HepG2 (cell line): ENCODE measurements around the gene HOXD9. TPM values are rescaled to one million over a fixed set of nuclear protein-coding genes. Genes with fewer than 3 reads are reported as not detected.

Source experiments
- ATAC-seq: fragments of 200-7000 bp; cut with Tn5 transposase; 3 replicates; pipeline ENCODE4 v1.9.1; 2020; ENCODE audit warnings: mild to moderate bottlenecking, moderate library complexity
- BruUV-seq: library from RNA; stranded (reverse); fragments of 400-500 nt; replicated peaks from 2 replicates; lab custom pipeline; 2021; lab: Mats Ljungman, UMichigan
- CTCF ChIA-PET: fragments of 300-600 bp; formaldehyde crosslinking; extraction: SDS; loops from one replicate; lab custom pipeline; 2021; ENCODE audit warnings: low total read pairs, inconsistent platforms, low intra/inter-chr PET ratio; lab: Yijun Ruan, JAX
- POLR2A ChIA-PET: fragments of 350-600 bp; sonication (Branson Sonifier 250); formaldehyde crosslinking; loops from one replicate; lab custom pipeline; 2020; ENCODE audit warnings: antibody characterized with exemption, inconsistent platforms; lab: Yijun Ruan, JAX
- DNase-seq: peaks from one replicate; pipeline ENCODE4 v3.0.0-alpha.2; 2015; ENCODE audit warnings: low spot score
- FAIRE-seq: peaks from 3 replicates; lab custom pipeline; 2011; peaks lifted over from hg19 to GRCh38; lab: Jason Lieb, UNC
- H2AFZ ChIP-seq: one replicate; pipeline ENCODE4 v1.6.1; 2011; ENCODE audit warnings: low read length, inconsistent platforms
- H3K27ac ChIP-seq: fragments of 300-600 bp; 3 replicates; pipeline ENCODE4 v1.8.0; 2011; ENCODE audit warnings: mixed run types, mild to moderate bottlenecking, mixed read lengths, low read length, inconsistent platforms; ENCODE audit not compliant: insufficient read depth; ENCODE audit errors: extremely low read length
- H3K27me3 ChIP-seq, 2 experiments: fragments of 200-600 bp in 1 of 2; 2 replicates in 1 of 2; 3 replicates in 1 of 2; pipeline versions ENCODE4 v1.6.0 to v1.8.0; 2011; ENCODE audit warnings: low read length in 2 of 2, mild to moderate bottlenecking in 2 of 2, moderate library complexity in 2 of 2, inconsistent platforms in 1 of 2; ENCODE audit not compliant: insufficient read depth in 2 of 2, control insufficient read depth in 1 of 2
- H3K36me3 ChIP-seq, 2 experiments: fragments of 200-600 bp in 1 of 2; replicated peaks in 1 of 2; 2 replicates in 1 of 2; 3 replicates in 1 of 2; pipeline versions ENCODE4 v1.5.1 to v1.8.0; 2011; ENCODE audit warnings: low read length in 2 of 2, inconsistent platforms in 1 of 2; ENCODE audit not compliant: insufficient read depth in 2 of 2, control insufficient read depth in 1 of 2
- H3K4me1 ChIP-seq: 2 replicates; pipeline ENCODE4 v1.5.1; 2012; ENCODE audit warnings: low read length, inconsistent platforms; ENCODE audit not compliant: insufficient read depth
- H3K4me2 ChIP-seq: 2 replicates; pipeline ENCODE4 v1.6.0; 2011; ENCODE audit warnings: low read depth, low read length, inconsistent platforms
- H3K4me3 ChIP-seq, 3 experiments: fragments of 200-600 bp in 1 of 3; sonication (generic), shearing (Covaris generic) in 1 of 3; replicated peaks in 1 of 3; 2 replicates each; pipeline ENCODE4 v1.5.1; 2011 to 2016; ENCODE audit warnings: low read length in 3 of 3, inconsistent platforms in 2 of 3, low read depth in 2 of 3, mild to moderate bottlenecking in 2 of 3, control low read depth in 1 of 3, mixed read lengths in 1 of 3; ENCODE audit not compliant: insufficient read depth in 1 of 3
- H3K79me2 ChIP-seq: one replicate; pipeline ENCODE4 v1.6.1; 2011; ENCODE audit warnings: low read length, inconsistent platforms; ENCODE audit not compliant: insufficient read depth
- H3K9ac ChIP-seq: 2 replicates; pipeline ENCODE4 v1.6.0; 2011; ENCODE audit warnings: mild to moderate bottlenecking, low read depth, low read length, inconsistent platforms; ENCODE audit not compliant: insufficient read depth
- H3K9me3 ChIP-seq: 2 replicates; pipeline ENCODE4 v1.5.1; 2012; ENCODE audit warnings: mild to moderate bottlenecking, low read length
- H4K20me1 ChIP-seq: 2 replicates; pipeline ENCODE4 v1.6.0; 2011; ENCODE audit warnings: inconsistent platforms, mild to moderate bottlenecking, low read length, moderate library complexity; ENCODE audit not compliant: insufficient read depth
- ASH2L ChIP-seq: fragments of 300-600, 200-600 bp; sonication (generic); IDR thresholded peaks from 2 replicates; pipeline ENCODE4 v1.7.0; 2017; ENCODE audit warnings: low read depth, mild to moderate bottlenecking, moderate library complexity, mixed read lengths, low read length; ENCODE audit not compliant: insufficient read length
- ETV6 ChIP-seq: sonication (generic); formaldehyde crosslinking; conservative IDR thresholded peaks from 2 replicates; pipeline ENCODE4 v1.4.0; 2020; ENCODE audit warnings: missing genetic modification reagents
- IRF1 ChIP-seq: sonication (generic); formaldehyde crosslinking; IDR thresholded peaks from 2 replicates; pipeline ENCODE4 v1.4.0; 2020; ENCODE audit warnings: low read depth, mild to moderate bottlenecking, missing genetic modification reagents
- IRF9 ChIP-seq: sonication (generic); formaldehyde crosslinking; IDR thresholded peaks from 2 replicates; pipeline ENCODE4 v1.8.0; 2022; ENCODE audit warnings: missing genetic modification reagents, mild to moderate bottlenecking, borderline replicate concordance
- MAFF ChIP-seq: IDR thresholded peaks from 2 replicates; pipeline ENCODE4 v1.6.1; 2011; ENCODE audit warnings: low read depth, low read length, improper control_type of control experiment
- MNT ChIP-seq: fragments of 450-650 bp; IDR thresholded peaks from 2 replicates; pipeline ENCODE4 v1.6.1; 2016
- RFXAP ChIP-seq: sonication (generic); formaldehyde crosslinking; IDR thresholded peaks from 2 replicates; pipeline ENCODE4 v1.4.0; 2020; ENCODE audit warnings: missing genetic modification reagents, borderline replicate concordance
- RXRA ChIP-seq: sonication (generic); formaldehyde crosslinking; IDR thresholded peaks from 2 replicates; pipeline ENCODE4 v1.5.1; 2020; ENCODE audit warnings: missing genetic modification reagents
- SALL1 ChIP-seq: sonication (generic); formaldehyde crosslinking; IDR thresholded peaks from 2 replicates; pipeline ENCODE4 v1.8.0; 2022; ENCODE audit warnings: mild to moderate bottlenecking, missing genetic modification reagents
- ZNF180 ChIP-seq: sonication (generic); formaldehyde crosslinking; IDR thresholded peaks from 2 replicates; pipeline ENCODE4 v1.4.0; 2020; ENCODE audit warnings: low read depth, missing genetic modification reagents, borderline replicate concordance
- ZNF329 ChIP-seq: sonication (generic); formaldehyde crosslinking; IDR thresholded peaks from 2 replicates; pipeline ENCODE4 v1.9.0; 2021; ENCODE audit warnings: low read depth, mild to moderate bottlenecking, missing genetic modification reagents
- ZNF562 ChIP-seq: sonication (generic); formaldehyde crosslinking; IDR thresholded peaks from 2 replicates; pipeline ENCODE4 v1.8.0; 2022; ENCODE audit warnings: missing genetic modification reagents, borderline replicate concordance
- ZNF687 ChIP-seq: sonication (generic); formaldehyde crosslinking; IDR thresholded peaks from 2 replicates; pipeline ENCODE4 v1.5.1; 2020; ENCODE audit warnings: mild to moderate bottlenecking, missing genetic modification reagents, moderate library complexity
- ZNF713 ChIP-seq: sonication (generic); formaldehyde crosslinking; IDR thresholded peaks from 2 replicates; pipeline ENCODE4 v1.4.0; 2020; ENCODE audit warnings: mild to moderate bottlenecking, missing genetic modification reagents
- ZNF792 ChIP-seq: IDR thresholded peaks from 2 replicates; pipeline ENCODE4 v1.6.1; 2016
- WGBS: methylation state at CpG from one replicate; pipeline ENCODE4 v1.1.6; 2017; ENCODE audit warnings: low lambda C conversion rate; 5-methylcytosine and 5-hydroxymethylcytosine counted together
- in situ Hi-C: cut with HindIII; loops from 2 replicates; pipeline ENCODE4 v1.10.0; 2017; ENCODE audit warnings: low pct_unique_long_range_greater_than_20kb; ENCODE audit not compliant: extremely low pct_ligation_motif_present
- intact Hi-C: fragments of 100-400 bp; cut with micrococcal nuclease; formaldehyde crosslinking; loops from one replicate; pipeline ENCODE4 v1.10.0; 2022; ENCODE audit not compliant: unreplicated experiment
- polyA plus RNA-seq, 8 experiments: library from polyadenylated mRNA; depleted of rRNA in 3 of 8; stranded (reverse) in 7 of 8; unstranded in 1 of 8; fragments of >200 nt; fragmentation: Illumina TruSeq in 4 of 8; extraction: Trizol in 4 of 8; gene quantifications; 2 replicates each; pipeline versions ENCODE4 v1.2.1 to v1.2.3, GENCODE V29; 2011 to 2016; ENCODE audit warnings: low read depth in 4 of 8, missing spikeins in 1 of 8, mixed read lengths in 1 of 8; ENCODE audit not compliant: insufficient read depth in 1 of 8
- total RNA-seq, 5 experiments: library from RNA; depleted of rRNA; stranded (reverse); fragments of >200 nt; fragmentation: Illumina TruSeq; extraction: Trizol; gene quantifications; 2 replicates each; pipeline ENCODE4 v1.2.3, GENCODE V29; 2016; ENCODE audit warnings: low read depth in 1 of 5

The HOXD9 gene
- total and polyA plus RNA-seq, 2 of the 13 experiments (the other 11 are each of a cell fraction or from before 2014, with no cell fraction given): not detected

GRCh38 chr2:176148751-176149421 lies 26.4 kb downstream of the HOXD9 start (continued):
- TF ChIP-seq RXRA (CRISPR knock-in tag) (peak; percentile 23; the same call in 1 of the 2 replicates), MAFF (no peak)

GRCh38 chr2:176149481-176149938 lies 27.0 kb downstream of the HOXD9 start:
- Histone ChIP-seq H3K4me2 (peak overlapping the region; percentile 37), H3K79me2 (no peaks in the 10 kb centered on the region), H2AFZ (no peak overlapping the region), H3K4me3 (peak overlapping the region in 1 of 3 experiments; percentile 37; a peak in 1 of 6 replicates), H3K36me3 (no peaks in the 10 kb centered on the region), H3K4me1 (peaks cover 21% of the 10 kb centered on the region), H3K9ac (no peak overlapping the region), H4K20me1 (no peaks in the 10 kb centered on the region), H3K27ac (no peak overlapping the region), H3K27me3 (peaks cover 19 to 91% of the 10 kb centered on the region in 2 experiments), H3K9me3 (no peaks in the 10 kb centered on the region)
- intact Hi-C loops (no loop called here), in situ Hi-C loops (no loop called here)
- WGBS: 15% methylated on average over 22 of the region's 22 CpGs
- ATAC-seq (peak; percentile 62), DNase-seq (no peak), FAIRE-seq (no peak)
- POLR2A ChIA-PET: no interaction called here
- CTCF ChIA-PET: no interaction called here
- no TSS peak for BruUV-seq
- no peak for TF ChIP-seq ETV6 (CRISPR knock-in tag)
- TF ChIP-seq ZNF180 (CRISPR knock-in tag): no peak
- TF ChIP-seq SALL1 (CRISPR knock-in tag): peak; percentile 10; the same call in 1 of the 2 replicates
- TF ChIP-seq RFXAP (CRISPR knock-in tag): no peak
- TF ChIP-seq IRF1 (CRISPR knock-in tag): no peak
- no peak for TF ChIP-seq ZNF562 (CRISPR knock-in tag)
- TF ChIP-seq ASH2L: no peak
- TF ChIP-seq ZNF687 (CRISPR knock-in tag): peak; percentile 56
- TF ChIP-seq ZNF713 (CRISPR knock-in tag): no peak
- no peak for TF ChIP-seq ZNF792
- no peak for TF ChIP-seq MNT
- TF ChIP-seq IRF9 (CRISPR knock-in tag): no peak
- no peak for TF ChIP-seq ZNF329 (CRISPR knock-in tag)
